ENCODE measurements around the gene CDK5R1.

CDK5R1 gene

GRCh38 chr17:32491371-32492263 is 4.8 kb downstream of the CDK5R1 start:
- Histone ChIP-seq H3K4me1 (ENCODE audit: low read length) (no peaks in the 10 kb centered on the region), H3K4me2 (ENCODE audit: low read depth, low read length) (no peak overlapping the region), H3K79me2 (ENCODE audit: low read length) (no peaks in the 10 kb centered on the region), H3K27ac (ENCODE audit: low read length) (no peak overlapping the region), H3K9me2 (replicated peaks; ENCODE audit: insufficient read depth, low read length) (no peaks in the 10 kb centered on the region), H2AFZ (ENCODE audit: low read length) (no peak overlapping the region), H3K4me3 (ENCODE audit: low read length) (no peak overlapping the region), H3K27me3 (replicated peaks; ENCODE audit: insufficient read depth, low read length) (no peaks in the 10 kb centered on the region), H3K9ac (ENCODE audit: low read length) (no peak overlapping the region), H3K9me3 (replicated peaks; ENCODE audit: insufficient read depth, low read length) (no peaks in the 10 kb centered on the region), H3F3A (ENCODE audit: insufficient read depth, low read length) (no peaks in the 10 kb centered on the region), H3K36me3 (replicated peaks; ENCODE audit: insufficient read depth, low read length) (no peaks in the 10 kb centered on the region), H4K20me1 (ENCODE audit: insufficient read depth, low read length) (no peaks in the 10 kb centered on the region)
- no peak for TF ChIP-seq EZH2 (optimal IDR thresholded peaks at IDR 0.05; ENCODE audit: low read depth, low read length)
- TF ChIP-seq CTCF (IDR thresholded peaks at IDR 0.05; ENCODE audit: low read length), result no peak
- TF ChIP-seq EZH2phosphoT487 (IDR thresholded peaks at IDR 0.05; ENCODE audit: low read length), result no peak
- DNase-seq, result no peak

GRCh38 chr17:32492264-32492589 is 5.4 kb downstream of the CDK5R1 start:
- Histone ChIP-seq H3F3A (ENCODE audit: insufficient read depth, low read length) (no peaks in the 10 kb centered on the region), H3K27ac (ENCODE audit: low read length) (no peak overlapping the region), H3K27me3 (replicated peaks; ENCODE audit: insufficient read depth, low read length) (no peaks in the 10 kb centered on the region), H3K9ac (ENCODE audit: low read length) (no peak overlapping the region), H2AFZ (ENCODE audit: low read length) (no peak overlapping the region), H3K79me2 (ENCODE audit: low read length) (no peaks in the 10 kb centered on the region), H3K4me1 (ENCODE audit: low read length) (no peaks in the 10 kb centered on the region), H3K9me3 (replicated peaks; ENCODE audit: insufficient read depth, low read length) (no peaks in the 10 kb centered on the region), H3K36me3 (replicated peaks; ENCODE audit: insufficient read depth, low read length) (no peaks in the 10 kb centered on the region), H3K9me2 (replicated peaks; ENCODE audit: insufficient read depth, low read length) (no peaks in the 10 kb centered on the region), H4K20me1 (ENCODE audit: insufficient read depth, low read length) (no peaks in the 10 kb centered on the region), H3K4me3 (ENCODE audit: low read length) (no peak overlapping the region), H3K4me2 (ENCODE audit: low read depth, low read length) (no peak overlapping the region)
- no peak for DNase-seq
- TF ChIP-seq EZH2phosphoT487 (IDR thresholded peaks at IDR 0.05; ENCODE audit: low read length) (no peak), EZH2 (optimal IDR thresholded peaks at IDR 0.05; ENCODE audit: low read depth, low read length) (no peak), CTCF (IDR thresholded peaks at IDR 0.05; ENCODE audit: low read length) (no peak)

GRCh38 chr17:32492648-32493289 is 6.0 kb downstream of the CDK5R1 start:
- H3K79me2 ChIP-seq (ENCODE audit: low read length), result no peaks in the 10 kb centered on the region
- no peaks in the 10 kb centered on the region for H3K9me2 ChIP-seq (replicated peaks; ENCODE audit: insufficient read depth, low read length)
- no peaks in the 10 kb centered on the region for H3K4me1 ChIP-seq (ENCODE audit: low read length)
- H3K9me3 ChIP-seq (replicated peaks; ENCODE audit: insufficient read depth, low read length), result no peaks in the 10 kb centered on the region
- no peak overlapping the region for H2AFZ ChIP-seq (ENCODE audit: low read length)
- no peak for TF ChIP-seq CTCF (IDR thresholded peaks at IDR 0.05; ENCODE audit: low read length)
- no peak for TF ChIP-seq EZH2 (optimal IDR thresholded peaks at IDR 0.05; ENCODE audit: low read depth, low read length)
- no peak for TF ChIP-seq EZH2phosphoT487 (IDR thresholded peaks at IDR 0.05; ENCODE audit: low read length)
- H3K4me2 ChIP-seq (ENCODE audit: low read depth, low read length), result no peak overlapping the region
- no peaks in the 10 kb centered on the region for H3F3A ChIP-seq (ENCODE audit: insufficient read depth, low read length)
- no peak overlapping the region for H3K27ac ChIP-seq (ENCODE audit: low read length)
- no peaks in the 10 kb centered on the region for H3K36me3 ChIP-seq (replicated peaks; ENCODE audit: insufficient read depth, low read length)
- H4K20me1 ChIP-seq (ENCODE audit: insufficient read depth, low read length), result no peaks in the 10 kb centered on the region
- H3K27me3 ChIP-seq (replicated peaks; ENCODE audit: insufficient read depth, low read length), result no peaks in the 10 kb centered on the region
- H3K9ac ChIP-seq (ENCODE audit: low read length), result no peak overlapping the region
- no peak for DNase-seq
- H3K4me3 ChIP-seq (ENCODE audit: low read length), result no peak overlapping the region
